NCI-H2196 treated with DMSO at 0.1 percent for 48 hours (cell line): ENCODE data around the gene SIX5.
"Not testable (repeated sequence)": the region's sequence is repeated elsewhere in the genome, so short reads cannot be mapped to it uniquely, and the experiment has no call there.

Experiments used
- DNase-seq: peaks from one replicate; lab custom pipeline; 2025; ENCODE audit not compliant: unreplicated experiment; lab: John Stamatoyannopoulos, UW

SIX5 gene

DNA sequence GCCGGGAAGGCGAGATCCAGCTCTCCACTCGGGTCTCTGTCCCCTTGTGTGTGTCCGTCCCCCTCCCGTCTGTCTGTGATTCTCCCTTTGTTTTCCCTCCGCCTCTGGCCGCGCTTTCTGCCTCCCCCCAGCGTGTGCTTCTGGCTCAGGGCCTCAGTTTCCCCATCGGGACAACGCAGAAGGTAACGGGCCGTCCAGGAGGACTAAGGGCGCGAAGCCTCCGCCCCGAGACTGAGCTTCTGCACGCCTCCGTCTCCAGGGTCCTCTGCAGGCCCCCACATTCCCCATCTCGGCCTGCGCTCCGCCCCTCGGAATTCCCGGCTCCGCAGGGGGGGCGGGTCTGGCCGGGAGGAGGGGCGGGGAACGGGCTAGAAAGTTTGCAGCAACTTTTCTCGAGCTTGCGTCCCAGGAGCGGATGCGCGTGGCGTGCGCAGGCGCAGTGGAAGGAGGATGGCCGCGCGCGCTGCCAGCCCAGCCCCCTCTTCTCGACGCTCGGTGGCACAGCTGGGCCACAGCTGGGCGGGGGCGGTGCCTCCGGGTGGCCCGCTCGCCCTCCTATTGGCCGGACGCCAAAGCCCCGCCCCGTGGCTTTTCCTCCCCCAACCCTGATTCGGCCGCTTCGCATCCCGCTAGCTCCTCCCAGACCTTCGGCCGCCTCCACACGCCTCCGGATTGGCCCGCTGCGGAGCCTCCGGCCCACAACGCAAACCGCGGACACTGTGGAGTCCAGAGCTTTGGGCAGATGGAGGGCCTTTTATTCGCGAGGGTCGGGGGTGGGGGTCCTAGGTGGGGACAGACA lies at the start of gene SIX5:
Gene SIX5 (minus strand): TSS at position 269 of the 799 bp plus-strand sequence. CDS start 408 bp downstream, outside the sequence.
- peak; percentile 90 for DNase-seq

- peak; percentile 8 for DNase-seq
These were observed 48.8 kb upstream of the SIX5 start for GRCh38 chr19:45817725-45818301.

DNA sequence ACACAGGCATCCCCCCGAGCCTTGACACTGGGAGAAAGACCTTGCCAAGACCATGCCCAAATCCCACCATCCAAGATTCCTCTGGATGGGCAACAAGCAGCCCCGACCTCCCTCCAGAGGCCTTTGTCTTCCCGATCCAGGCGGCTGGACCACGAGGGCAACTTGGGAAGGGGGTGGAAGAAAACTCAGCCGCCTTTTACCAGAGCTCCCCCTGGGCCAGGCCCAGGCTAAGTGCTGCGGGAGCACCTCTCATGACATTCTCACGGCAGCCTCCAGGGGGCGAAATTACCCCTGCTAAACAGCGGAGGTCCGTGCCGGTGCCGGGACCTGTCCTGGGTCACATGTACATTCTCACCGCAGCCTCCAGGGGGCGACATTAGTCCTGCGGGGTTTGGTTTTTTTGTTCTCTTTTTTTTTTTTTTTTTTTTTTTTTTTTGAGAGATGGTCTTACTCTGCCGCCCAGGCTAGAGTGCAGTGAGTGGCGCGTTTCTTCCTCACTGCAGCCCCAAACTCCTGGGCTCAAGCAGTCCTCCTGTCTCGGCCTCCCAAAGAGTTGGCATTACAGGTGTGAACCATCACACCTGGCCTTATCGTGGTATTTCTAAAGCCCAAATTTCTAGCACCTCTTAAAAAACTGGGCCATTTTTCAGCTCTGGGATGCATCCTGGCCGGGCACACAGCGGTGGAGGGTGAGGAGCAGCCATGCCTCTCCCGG lies 48.1 kb upstream of the SIX5 start:
- DNase-seq = peak; percentile 76

DNA sequence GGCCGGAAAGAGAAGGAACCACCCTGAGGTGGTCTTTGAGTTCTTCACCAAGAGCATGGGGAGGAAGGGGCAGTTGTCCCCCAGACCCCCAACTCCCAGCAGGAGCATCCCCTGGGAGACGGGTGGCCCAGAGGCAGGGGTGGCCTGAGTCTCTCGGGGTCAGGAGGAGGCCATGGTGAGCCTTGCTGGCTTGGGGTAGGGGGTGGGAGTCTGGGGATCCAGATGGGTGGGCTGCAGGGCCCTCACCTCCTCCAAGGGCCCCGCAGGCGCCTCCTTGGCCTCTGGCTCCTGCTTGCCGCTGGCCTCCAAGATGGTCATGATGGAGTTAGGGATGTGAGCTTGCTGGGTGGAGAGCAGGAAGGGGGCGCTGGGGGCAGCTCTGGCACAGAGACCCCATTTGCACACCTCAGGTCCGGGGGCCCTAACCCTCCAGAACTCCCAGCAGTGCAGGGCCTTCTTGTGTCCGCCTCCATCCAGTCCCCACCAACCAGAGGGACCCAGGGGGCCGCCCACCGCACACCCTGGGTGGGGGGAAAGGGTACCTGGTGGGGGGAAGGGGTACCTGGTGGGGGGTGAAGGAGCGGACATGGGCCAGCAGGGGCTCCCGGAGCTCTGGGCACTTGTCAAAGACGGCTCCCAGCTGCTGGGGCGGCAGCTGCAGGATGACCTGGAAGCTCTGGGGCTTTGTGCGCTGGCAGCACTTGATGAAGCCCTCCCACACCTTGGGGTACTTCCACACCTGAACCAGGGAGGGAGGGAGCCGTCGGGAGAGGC lies 47.4 kb upstream of the SIX5 start:
- DNase-seq = no peak

DNA sequence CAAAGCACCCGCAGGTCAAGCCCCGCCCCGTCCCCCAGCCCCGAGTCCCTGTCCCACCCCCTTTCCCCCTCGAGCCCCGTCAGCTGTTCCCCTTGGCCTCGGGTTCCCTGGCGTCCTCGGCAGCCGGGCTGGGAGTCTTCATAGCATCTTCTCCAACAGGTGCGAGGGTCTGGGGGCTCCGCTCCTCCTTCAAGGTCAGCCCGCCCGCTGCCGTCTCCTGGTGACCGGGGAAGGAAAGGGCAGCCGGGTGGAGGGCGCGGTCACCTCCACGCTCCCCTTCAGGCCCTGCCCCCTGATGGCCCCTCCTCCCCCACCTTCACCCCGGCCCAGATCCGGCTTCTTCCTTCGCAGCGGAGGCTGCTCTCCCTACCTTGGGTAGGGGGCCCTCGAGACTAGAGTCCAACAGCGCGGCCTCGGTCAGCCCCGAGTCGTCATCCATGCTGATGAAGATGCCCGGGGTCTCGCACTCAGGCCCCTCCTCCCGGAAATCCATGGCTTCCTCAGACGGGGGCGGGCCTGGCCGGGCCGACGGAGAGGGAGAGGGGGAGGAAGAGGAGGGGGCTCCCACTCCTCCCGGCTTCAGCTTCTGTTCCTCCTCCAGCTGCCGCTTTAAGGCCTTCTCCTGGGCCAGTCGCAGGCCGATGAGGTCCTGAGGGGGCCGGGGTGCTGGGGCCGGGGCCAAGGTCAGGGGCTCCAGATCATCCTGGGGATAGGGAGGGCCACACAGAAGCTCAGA lies 46.6 kb upstream of the SIX5 start:
- no peak for DNase-seq

DNA sequence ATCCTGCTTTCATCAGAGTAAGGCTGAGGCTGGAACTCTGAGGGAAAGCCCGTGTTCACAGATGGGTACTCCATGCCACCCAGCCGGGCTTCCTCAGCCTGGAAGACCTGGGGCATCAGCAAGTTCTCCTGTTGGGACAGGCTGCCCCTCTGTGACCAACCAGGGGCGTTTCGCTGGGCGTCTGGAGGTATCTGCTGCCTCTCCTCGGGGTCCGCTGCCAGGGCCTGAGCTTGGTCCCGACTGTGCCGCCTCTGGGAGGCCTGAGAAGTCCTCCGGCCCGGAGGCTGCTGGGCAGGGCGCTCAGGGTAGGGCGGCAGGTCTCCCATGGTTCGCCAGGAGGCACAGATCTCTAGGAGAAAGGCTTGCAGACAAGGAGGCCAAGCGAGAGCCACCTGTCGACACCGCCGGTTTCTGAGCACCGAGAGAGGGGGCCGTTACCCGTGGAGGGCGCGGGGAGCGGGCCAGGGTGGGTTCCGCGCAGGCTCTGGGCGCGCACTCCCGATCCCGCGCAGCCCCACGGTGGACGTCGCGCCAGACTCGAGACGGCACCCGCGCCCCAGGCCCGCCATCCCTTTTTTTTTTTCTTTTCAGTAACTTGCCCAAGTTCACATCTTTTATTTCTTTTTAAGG lies 45.9 kb upstream of the SIX5 start, which contains the start of gene RSPH6A:
Gene RSPH6A (minus strand): TSS at position 458 of the 630 bp plus-strand sequence. CDS start 132 bp downstream, at position 326.
- no peak for DNase-seq

- no peak for DNase-seq
These were observed 45.2 kb upstream of the SIX5 start for GRCh38 chr19:45814166-45814780.

DNA sequence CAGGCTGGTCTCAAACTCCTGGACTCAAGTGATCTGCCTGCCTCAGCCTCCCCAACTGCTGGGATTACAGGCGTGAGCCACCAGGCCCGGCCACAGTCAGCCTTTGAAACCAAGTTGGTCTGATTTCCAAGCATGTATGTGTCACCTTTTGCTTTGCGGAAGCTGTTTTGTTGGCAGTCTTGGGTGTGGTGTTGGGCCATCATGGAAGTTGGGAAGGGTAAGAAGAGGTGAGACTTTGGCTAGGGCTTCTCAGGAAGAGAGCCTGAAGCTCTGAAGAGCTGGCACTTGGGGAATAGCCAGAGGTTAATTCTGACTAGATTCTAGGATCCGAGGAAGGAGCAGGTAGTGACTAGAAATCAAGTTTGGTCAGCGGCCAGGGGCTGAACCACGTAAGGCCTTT lies 43.2 kb upstream of the SIX5 start:
- no peak for DNase-seq

GRCh38 chr19:45809643-45810159 lies 40.6 kb upstream of the SIX5 start:
- DNase-seq = peak; percentile 38

GRCh38 chr19:45805719-45806118 lies 36.7 kb upstream of the SIX5 start:
- no peak for DNase-seq

DNA sequence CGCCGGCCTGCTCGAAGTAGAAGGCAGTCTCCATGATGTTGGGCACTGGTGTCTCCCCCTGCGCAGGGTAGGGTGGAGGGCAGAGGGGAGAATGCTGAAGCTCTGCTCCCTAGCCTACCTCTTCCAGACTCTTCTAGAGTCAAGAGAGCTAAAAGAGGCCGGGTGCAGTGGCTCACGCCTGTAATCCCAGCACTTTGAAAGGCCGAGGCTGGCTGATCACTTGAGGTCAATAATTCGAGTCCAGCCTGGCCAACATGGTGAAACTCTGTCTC lies 35.8 kb upstream of the SIX5 start:
- no peak for DNase-seq

- DNase-seq = no peak
These were observed 35.3 kb upstream of the SIX5 start for GRCh38 chr19:45804140-45804958.

GRCh38 chr19:45801603-45802175 lies 32.6 kb upstream of the SIX5 start:
- DNase-seq = no peak

- no peak for DNase-seq
These were observed 31.1 kb upstream of the SIX5 start for GRCh38 chr19:45800070-45800553.

GRCh38 chr19:45799541-45799940 lies 30.5 kb upstream of the SIX5 start:
- DNase-seq = not testable (repeated sequence)

DNA sequence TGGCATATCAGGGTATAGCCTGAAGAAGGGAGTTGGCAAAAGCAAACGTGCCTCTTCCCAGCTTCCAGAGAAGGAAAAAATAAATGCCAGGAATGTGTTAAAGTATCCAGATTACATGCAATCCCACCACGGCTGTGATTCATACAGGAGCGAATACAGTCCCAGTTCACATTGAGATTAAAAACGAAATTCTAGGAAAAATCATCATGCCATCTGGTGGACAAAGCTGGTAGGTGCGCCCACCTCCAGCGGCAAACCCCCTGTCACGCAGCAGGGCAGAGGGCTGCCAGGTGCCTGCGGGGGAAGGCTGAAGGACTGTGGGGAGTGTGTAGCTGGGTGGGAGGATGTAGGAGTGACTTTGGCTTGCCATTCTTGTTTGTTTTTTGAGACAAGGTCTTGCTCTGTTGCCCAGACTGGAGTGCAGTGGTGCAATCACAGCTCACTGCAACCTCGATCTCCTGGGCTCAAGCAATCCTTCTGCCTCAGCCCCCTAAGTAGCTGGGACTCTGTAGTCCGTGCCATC lies 30.0 kb upstream of the SIX5 start:
- peak; percentile 47 for DNase-seq

DNA sequence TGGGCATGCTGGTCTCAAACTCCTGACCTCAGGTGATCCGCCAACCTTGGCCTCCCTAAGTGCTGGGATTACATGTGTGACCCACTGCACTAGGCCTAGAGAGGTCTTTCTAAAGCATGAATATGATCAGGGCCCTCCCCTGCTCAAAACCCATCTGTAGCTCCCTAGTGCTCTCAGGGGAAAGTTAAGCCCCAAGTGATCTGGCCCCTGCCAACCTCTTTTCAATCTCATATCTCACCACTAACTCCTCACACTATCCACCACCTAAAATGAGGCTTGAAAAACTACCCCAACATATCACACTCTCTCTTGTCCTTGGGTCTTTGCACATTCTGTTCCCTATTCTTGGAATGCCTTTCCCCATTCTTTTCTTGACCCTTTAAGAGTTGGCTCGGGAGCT lies 25.6 kb upstream of the SIX5 start:
- no peak for DNase-seq

GRCh38 chr19:45793876-45794275 lies 24.8 kb upstream of the SIX5 start:
- no peak for DNase-seq
